ENCODE data around the gene DLGAP4.
"Not testable (repeated sequence)": the region's sequence is repeated elsewhere in the genome, so short reads cannot be mapped to it uniquely, and the experiment has no call there.

The DLGAP4 gene

GRCh38 chr20:36519012-36519719 lies 213.0 kb downstream of the DLGAP4 start:
- no peak for DNase-seq (ENCODE audit: extremely low read depth, insufficient read length)
- Histone ChIP-seq H3K27me3 (replicated peaks; ENCODE audit: control insufficient read depth, insufficient read depth, low read length) (no peaks in the 10 kb centered on the region), H3K36me3 (ENCODE audit: control insufficient read depth, insufficient read depth, low read length) (peaks cover 2% of the 10 kb centered on the region), H3K4me3 (replicated peaks; ENCODE audit: low read depth, low read length) (no peak overlapping the region)
- TF ChIP-seq CTCF (IDR thresholded peaks at IDR 0.05; ENCODE audit: insufficient read depth, low read length, poor library complexity, severe bottlenecking), result no peak

GRCh38 chr20:36519944-36520343 lies 213.8 kb downstream of the DLGAP4 start:
- no peak for DNase-seq (ENCODE audit: extremely low read depth, insufficient read length)
- Histone ChIP-seq H3K4me3 (replicated peaks; ENCODE audit: low read depth, low read length) (no peak overlapping the region), H3K36me3 (ENCODE audit: control insufficient read depth, insufficient read depth, low read length) (peaks cover 3% of the 10 kb centered on the region), H3K27me3 (replicated peaks; ENCODE audit: control insufficient read depth, insufficient read depth, low read length) (no peaks in the 10 kb centered on the region)
- TF ChIP-seq CTCF (IDR thresholded peaks at IDR 0.05; ENCODE audit: insufficient read depth, low read length, poor library complexity, severe bottlenecking), result no peak

- H3K4me3 ChIP-seq (replicated peaks; ENCODE audit: low read depth, low read length), result no peak overlapping the region
- peaks cover 15% of the 10 kb centered on the region for H3K36me3 ChIP-seq (ENCODE audit: control insufficient read depth, insufficient read depth, low read length)
- no peak for DNase-seq (ENCODE audit: extremely low read depth, insufficient read length)
- no peaks in the 10 kb centered on the region for H3K27me3 ChIP-seq (replicated peaks; ENCODE audit: control insufficient read depth, insufficient read depth, low read length)
- TF ChIP-seq CTCF (IDR thresholded peaks at IDR 0.05; ENCODE audit: insufficient read depth, low read length, poor library complexity, severe bottlenecking), result no peak
Measured at GRCh38 chr20:36521526-36521925, 215.4 kb downstream of the DLGAP4 start.

- DNase-seq (ENCODE audit: extremely low read depth, insufficient read length); H3K4me3 ChIP-seq (replicated peaks; ENCODE audit: low read depth, low read length); H3K27me3 ChIP-seq (replicated peaks; ENCODE audit: control insufficient read depth, insufficient read depth, low read length): not testable (repeated sequence)
- peaks cover 15% of the 10 kb centered on the region for H3K36me3 ChIP-seq (ENCODE audit: control insufficient read depth, insufficient read depth, low read length)
Measured at GRCh38 chr20:36522412-36522811, 216.3 kb downstream of the DLGAP4 start.

GRCh38 chr20:36523341-36523740 lies 217.2 kb downstream of the DLGAP4 start:
- no peak overlapping the region for H3K4me3 ChIP-seq (replicated peaks; ENCODE audit: low read depth, low read length)
- TF ChIP-seq CTCF (IDR thresholded peaks at IDR 0.05; ENCODE audit: insufficient read depth, low read length, poor library complexity, severe bottlenecking), result no peak
- DNase-seq (ENCODE audit: extremely low read depth, insufficient read length), result no peak
- H3K36me3 ChIP-seq (ENCODE audit: control insufficient read depth, insufficient read depth, low read length), result peaks cover 19% of the 10 kb centered on the region
- no peaks in the 10 kb centered on the region for H3K27me3 ChIP-seq (replicated peaks; ENCODE audit: control insufficient read depth, insufficient read depth, low read length)

GRCh38 chr20:36525620-36526365 lies 219.7 kb downstream of the DLGAP4 start:
- no peak for DNase-seq (ENCODE audit: extremely low read depth, insufficient read length)
- no peak for TF ChIP-seq CTCF (IDR thresholded peaks at IDR 0.05; ENCODE audit: insufficient read depth, low read length, poor library complexity, severe bottlenecking)
- Histone ChIP-seq H3K36me3 (ENCODE audit: control insufficient read depth, insufficient read depth, low read length) (peaks cover 22% of the 10 kb centered on the region), H3K27me3 (replicated peaks; ENCODE audit: control insufficient read depth, insufficient read depth, low read length) (no peaks in the 10 kb centered on the region), H3K4me3 (replicated peaks; ENCODE audit: low read depth, low read length) (no peak overlapping the region)
